GM19324 (cell line): ENCODE data around the gene MLKL.
"Not testable (repeated sequence)": the region's sequence is repeated elsewhere in the genome, so short reads cannot be mapped to it uniquely, and the experiment has no call there.

Experiments
- ATAC-seq: cut with Tn5 transposase; IDR thresholded peaks from one replicate; pipeline ENCODE4 v1.9.1; 2021; ENCODE audit warnings: mild to moderate bottlenecking, moderate library complexity; ENCODE audit not compliant: unreplicated experiment, low FRiP score

MLKL gene

GRCh38 chr16:74657870-74658642, 42.6 kb downstream of the MLKL start:
- ATAC-seq, result no peak

- ATAC-seq, result no peak
These were observed 46.1 kb downstream of the MLKL start for GRCh38 chr16:74654536-74655050.

DNA sequence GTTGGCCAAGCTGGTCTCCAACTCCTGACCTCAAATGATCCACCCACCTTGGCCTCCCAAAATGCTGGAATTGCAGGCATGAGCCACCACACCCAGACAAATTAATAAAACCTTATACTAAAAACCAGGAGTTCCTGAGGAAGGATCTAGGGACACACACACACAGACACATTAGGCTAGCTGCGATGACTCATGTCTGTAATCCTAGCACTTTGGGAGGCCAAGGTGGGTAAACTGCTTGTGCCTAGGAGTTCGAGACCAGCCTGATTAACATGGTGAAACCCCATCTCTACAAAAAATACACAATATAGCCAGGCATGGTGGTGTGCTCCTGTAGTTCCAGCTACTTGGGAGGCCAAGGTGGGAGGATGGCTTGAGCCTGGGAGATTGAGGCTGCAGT, 47.8 kb downstream of the MLKL start:
- not testable (repeated sequence) for ATAC-seq

- ATAC-seq, result no peak
These were observed 48.4 kb downstream of the MLKL start for GRCh38 chr16:74652249-74652648.

- no peak for ATAC-seq
These were observed 48.8 kb downstream of the MLKL start for GRCh38 chr16:74651841-74652240.

GRCh38 chr16:74650966-74651567, 49.6 kb downstream of the MLKL start:
- no peak for ATAC-seq

- no peak for ATAC-seq
These were observed 50.7 kb downstream of the MLKL start for GRCh38 chr16:74649839-74650504.

GRCh38 chr16:74641969-74642368, 58.7 kb downstream of the MLKL start:
- ATAC-seq, result no peak

DNA sequence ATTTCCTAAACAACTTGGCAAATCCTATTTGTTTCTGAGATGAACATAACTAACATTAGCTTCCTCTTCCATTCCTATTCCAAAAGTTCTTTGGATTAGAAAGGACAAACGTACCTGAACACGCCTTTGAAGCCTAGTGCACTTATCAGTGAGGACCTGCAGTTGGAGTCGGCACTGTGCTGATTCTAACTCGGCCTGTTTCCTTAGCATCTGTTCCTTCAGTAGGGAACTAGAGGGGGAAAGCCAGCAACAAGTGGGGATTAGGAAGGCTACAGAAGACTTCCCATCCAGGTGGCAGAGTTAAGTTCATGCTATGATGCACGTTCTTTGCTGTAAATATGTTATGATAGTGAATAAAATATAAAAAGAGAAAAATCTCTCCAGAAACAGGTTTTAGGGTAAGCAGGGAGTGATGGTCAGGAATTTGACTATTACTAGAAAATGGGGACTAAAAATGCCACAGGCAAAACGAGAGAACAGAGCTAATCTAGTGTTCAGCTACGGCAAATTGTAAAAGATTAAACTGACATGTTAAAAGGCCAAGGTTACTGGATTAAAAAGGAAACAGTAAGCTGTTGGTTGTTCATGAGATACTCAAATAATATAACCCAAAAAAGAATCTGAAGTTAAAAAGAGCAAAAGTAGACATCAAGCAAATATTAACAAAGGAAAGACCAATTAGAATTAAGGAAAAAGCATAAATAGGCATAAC, 62.8 kb downstream of the MLKL start:
- no peak for ATAC-seq

- ATAC-seq, result no peak
These were observed 65.4 kb downstream of the MLKL start for GRCh38 chr16:74635303-74635702.

DNA sequence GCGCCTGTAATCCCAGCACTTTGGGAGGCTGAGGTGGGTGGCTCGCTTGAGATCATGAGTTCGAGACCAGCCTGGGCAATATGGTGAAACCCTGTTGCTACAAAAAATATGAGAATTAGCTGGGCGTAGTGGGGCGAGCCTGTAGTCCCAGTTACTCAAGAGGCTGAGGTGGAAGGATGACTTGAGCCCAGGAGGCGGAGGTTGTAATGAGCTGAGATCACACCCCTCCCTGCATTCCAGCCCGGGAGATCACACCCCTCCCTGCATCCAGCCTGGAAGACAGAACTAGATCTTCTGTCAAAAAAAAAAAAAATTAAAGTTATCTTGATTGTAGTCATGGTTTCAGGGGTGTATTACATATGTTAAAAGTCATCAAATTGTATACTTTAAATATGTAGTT, 67.0 kb downstream of the MLKL start:
- no peak for ATAC-seq

GRCh38 chr16:74627506-74628220, 73.0 kb downstream of the MLKL start:
- no peak for ATAC-seq

GRCh38 chr16:74626741-74627416, 73.8 kb downstream of the MLKL start:
- no peak for ATAC-seq

GRCh38 chr16:74625500-74626350, 74.9 kb downstream of the MLKL start:
- no peak for ATAC-seq

GRCh38 chr16:74623839-74624235, 76.8 kb downstream of the MLKL start:
- no peak for ATAC-seq

DNA sequence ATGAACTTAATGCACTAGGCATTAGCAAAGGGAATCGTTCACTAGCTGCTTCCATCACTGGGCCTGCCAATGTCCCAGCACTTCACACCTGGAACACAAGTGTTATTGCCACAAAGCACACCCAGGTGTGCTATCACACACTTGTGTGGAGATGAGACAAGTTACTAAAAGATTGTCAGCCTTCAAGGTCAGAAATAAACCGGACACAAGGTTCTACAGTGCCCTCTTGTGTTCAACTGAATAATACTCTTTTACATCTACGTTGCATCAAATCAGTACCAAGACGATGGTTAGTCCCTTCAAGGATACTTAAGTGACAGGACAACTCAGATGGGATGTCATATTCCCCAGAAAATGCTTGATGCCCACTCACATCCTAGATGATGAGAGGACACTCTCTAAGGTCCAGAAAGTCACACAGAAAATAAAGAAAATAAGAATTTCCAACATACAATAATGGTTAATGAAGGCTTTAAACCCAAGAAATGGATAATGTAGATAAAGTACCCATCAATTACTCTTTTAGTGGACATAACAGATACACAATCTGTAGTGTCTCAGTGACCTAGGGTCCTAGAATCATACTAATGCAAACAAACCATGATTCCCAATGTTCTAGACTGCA, 77.3 kb downstream of the MLKL start:
- ATAC-seq, result no peak

DNA sequence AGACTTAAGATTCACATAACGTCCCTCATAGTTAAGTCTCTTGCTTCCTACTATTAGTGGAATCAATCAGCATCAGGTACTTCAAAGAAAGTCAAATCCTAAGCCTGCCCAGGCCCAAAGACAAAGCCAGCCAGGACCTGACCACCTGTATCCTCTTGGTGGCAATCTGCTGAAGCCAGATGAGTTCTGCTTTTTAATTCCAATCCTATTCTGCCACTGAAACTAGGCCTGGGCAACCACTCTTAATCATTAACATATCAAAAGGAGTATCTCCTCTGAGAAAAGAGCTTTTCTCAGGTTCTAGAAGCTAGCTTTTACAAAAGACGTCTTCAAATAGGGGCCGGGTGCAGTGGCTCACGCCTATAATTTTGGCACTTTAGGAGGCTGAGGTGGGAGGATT, 78.7 kb downstream of the MLKL start:
- ATAC-seq, result no peak
